NCI-H2196 (cell line): ENCODE data around the gene RAB6B.

Experiments
- DNase-seq: peaks from one replicate; lab custom pipeline; 2025; ENCODE audit not compliant: unreplicated experiment; lab: John Stamatoyannopoulos, UW

RAB6B gene

GRCh38 chr3:133881939-133882825 lies 13.5 kb downstream of the RAB6B start:
- no peak for DNase-seq

GRCh38 chr3:133881492-133881891 lies 14.2 kb downstream of the RAB6B start:
- no peak for DNase-seq

- no peak for DNase-seq
These were observed 14.7 kb downstream of the RAB6B start for GRCh38 chr3:133880886-133881455.

- no peak for DNase-seq
These were observed 15.4 kb downstream of the RAB6B start for GRCh38 chr3:133880287-133880686.

- no peak for DNase-seq
These were observed 17.2 kb downstream of the RAB6B start for GRCh38 chr3:133878518-133878917.

- no peak for DNase-seq
These were observed 18.5 kb downstream of the RAB6B start for GRCh38 chr3:133877221-133877620.

GRCh38 chr3:133874761-133875438 lies 20.8 kb downstream of the RAB6B start:
- no peak for DNase-seq

- no peak for DNase-seq
These were observed 21.3 kb downstream of the RAB6B start for GRCh38 chr3:133874344-133874743.

- no peak for DNase-seq
These were observed 22.9 kb downstream of the RAB6B start for GRCh38 chr3:133872781-133873180.

- DNase-seq = no peak
These were observed 23.5 kb downstream of the RAB6B start for GRCh38 chr3:133872161-133872560.

- no peak for DNase-seq
These were observed 24.2 kb downstream of the RAB6B start for GRCh38 chr3:133871368-133872090.

GRCh38 chr3:133870822-133871221 lies 24.9 kb downstream of the RAB6B start:
- DNase-seq = no peak

- DNase-seq = no peak
These were observed 26.1 kb downstream of the RAB6B start for GRCh38 chr3:133869586-133869985.

- DNase-seq = no peak
These were observed 26.8 kb downstream of the RAB6B start for GRCh38 chr3:133868758-133869475.

- no peak for DNase-seq
These were observed 27.5 kb downstream of the RAB6B start for GRCh38 chr3:133868186-133868585.

GRCh38 chr3:133866141-133866540 lies 29.5 kb downstream of the RAB6B start:
- DNase-seq = no peak

- DNase-seq = no peak
These were observed 30.4 kb downstream of the RAB6B start for GRCh38 chr3:133865136-133865855.

GRCh38 chr3:133864616-133865015 lies 31.1 kb downstream of the RAB6B start:
- no peak for DNase-seq

GRCh38 chr3:133863911-133864310 lies 31.8 kb downstream of the RAB6B start:
- no peak for DNase-seq

GRCh38 chr3:133862161-133862560 lies 33.5 kb downstream of the RAB6B start:
- no peak for DNase-seq
